Dermis blood vessel endothelial cell (primary cell): Measurements from ENCODE around the gene MTHFD2L. TPM values are rescaled to one million over a fixed set of nuclear protein-coding genes. Genes with fewer than 3 reads are reported as not detected.
"Not testable (repeated sequence)": the region's sequence is repeated elsewhere in the genome, so short reads cannot be mapped to it uniquely, and the experiment has no call there.

Experiments
- DNase-seq: peaks from one replicate; pipeline ENCODE4 v3.0.0; 2010
- total RNA-seq: library from RNA; depleted of rRNA; stranded (reverse); fragments of >200 nt; gene quantifications from 2 replicates; pipeline ENCODE4 v1.2.3, GENCODE V29; 2014

MTHFD2L gene
- total RNA-seq, 1 donor from 2014 or later, result 33.5 TPM

DNA sequence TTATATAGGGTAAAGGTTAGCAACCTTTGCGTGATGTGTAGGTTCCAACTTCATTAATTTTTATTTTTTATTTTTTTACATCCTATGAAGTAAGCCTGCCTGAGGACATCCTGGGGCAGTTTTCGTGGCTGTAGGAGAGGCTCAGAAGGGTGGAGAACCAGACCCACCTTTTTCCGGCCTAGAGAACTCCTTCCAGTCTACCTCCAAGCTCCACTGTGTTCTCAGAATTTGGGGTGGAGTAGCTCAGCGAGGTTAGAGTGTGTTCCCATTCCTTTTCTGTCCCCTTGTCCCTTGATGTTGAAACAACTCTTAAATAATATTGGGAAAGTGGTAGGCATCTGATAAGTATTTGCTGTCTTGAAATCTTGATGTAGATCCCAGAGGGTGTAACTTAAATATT lies 32.4 kb downstream of the MTHFD2L start:
- DNase-seq, result no peak

- DNase-seq, result no peak
Observed at GRCh38 chr4:74190919-74191397, 33.0 kb downstream of the MTHFD2L start.

DNA sequence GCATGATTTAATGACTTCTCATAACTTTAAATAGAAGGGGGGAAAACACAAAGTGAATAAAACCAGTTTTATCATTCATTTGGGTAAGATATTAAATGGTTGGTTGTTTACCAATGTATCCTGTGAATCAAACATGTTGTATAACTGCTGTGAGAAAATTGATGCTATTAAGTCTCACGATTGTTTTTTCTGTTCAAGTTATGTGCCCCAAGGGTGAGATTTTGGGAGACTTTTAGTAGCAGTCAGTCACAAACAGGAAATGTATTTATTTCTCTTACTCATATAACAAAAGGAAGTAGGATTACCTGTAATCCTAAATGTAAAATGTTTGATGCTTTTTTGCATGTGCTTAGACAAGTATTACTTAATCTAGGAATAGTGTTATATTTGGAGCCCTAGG lies 39.2 kb downstream of the MTHFD2L start:
- DNase-seq, result no peak

- DNase-seq, result no peak
Observed at GRCh38 chr4:74202062-74202586, 44.2 kb downstream of the MTHFD2L start.

DNA sequence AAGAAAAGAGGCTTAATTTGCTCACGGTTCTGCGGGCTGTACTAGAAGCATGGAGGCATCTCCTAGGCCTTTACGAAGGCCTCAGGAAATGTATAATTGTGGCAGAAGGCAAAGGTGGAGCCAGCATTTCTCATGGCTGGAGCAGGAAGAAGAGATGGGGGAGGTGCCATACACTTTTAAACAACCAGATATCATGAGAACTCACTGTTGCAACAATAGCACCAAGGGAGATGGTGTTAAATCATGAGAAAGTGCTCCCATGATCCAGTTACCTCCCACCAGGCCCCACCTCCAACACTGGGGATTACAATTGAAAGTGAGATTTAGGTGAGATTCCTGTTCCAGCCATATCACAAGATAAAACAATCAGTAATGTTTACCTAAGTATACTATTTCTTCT lies 45.5 kb downstream of the MTHFD2L start:
- DNase-seq, result no peak

DNA sequence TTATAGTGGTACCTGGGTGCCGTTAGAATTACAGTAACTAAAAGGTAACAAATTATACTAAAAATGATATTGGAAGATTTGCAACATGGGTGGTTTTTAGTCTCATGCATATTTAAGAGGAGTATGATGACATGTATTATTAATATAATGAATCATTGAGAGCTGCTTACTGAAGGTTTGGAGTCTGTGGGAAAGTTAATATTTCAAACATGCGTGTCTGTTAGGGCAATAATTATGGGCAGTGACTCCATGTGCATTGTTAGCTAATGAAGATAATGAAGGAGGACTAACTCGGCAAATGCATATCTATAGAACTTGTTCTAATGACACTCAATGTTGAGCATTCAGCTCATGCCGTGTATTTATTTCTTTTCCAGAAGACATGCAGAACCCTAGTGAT lies 47.1 kb downstream of the MTHFD2L start:
- DNase-seq, result no peak

DNA sequence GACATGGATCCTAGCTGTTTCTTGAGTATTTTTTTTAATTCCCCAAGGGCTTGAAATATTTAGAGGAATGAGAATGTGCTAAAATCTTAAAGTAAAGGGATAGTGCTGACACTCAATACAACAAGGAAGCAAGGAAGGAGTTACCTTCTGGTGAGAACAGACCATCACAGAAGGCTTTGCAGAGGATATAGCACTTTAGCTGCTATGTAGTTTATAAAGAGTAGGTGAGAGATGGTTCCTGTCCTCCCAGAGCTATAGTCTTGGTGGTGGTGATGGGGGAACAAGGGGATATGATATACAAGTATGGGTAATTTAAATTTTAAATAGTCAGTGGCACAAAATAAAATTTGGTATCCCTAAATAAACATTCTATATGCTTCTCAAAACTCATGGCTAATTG lies 47.6 kb downstream of the MTHFD2L start:
- no peak for DNase-seq

- no peak for DNase-seq
Observed at GRCh38 chr4:74206088-74206825, 48.3 kb downstream of the MTHFD2L start.

DNA sequence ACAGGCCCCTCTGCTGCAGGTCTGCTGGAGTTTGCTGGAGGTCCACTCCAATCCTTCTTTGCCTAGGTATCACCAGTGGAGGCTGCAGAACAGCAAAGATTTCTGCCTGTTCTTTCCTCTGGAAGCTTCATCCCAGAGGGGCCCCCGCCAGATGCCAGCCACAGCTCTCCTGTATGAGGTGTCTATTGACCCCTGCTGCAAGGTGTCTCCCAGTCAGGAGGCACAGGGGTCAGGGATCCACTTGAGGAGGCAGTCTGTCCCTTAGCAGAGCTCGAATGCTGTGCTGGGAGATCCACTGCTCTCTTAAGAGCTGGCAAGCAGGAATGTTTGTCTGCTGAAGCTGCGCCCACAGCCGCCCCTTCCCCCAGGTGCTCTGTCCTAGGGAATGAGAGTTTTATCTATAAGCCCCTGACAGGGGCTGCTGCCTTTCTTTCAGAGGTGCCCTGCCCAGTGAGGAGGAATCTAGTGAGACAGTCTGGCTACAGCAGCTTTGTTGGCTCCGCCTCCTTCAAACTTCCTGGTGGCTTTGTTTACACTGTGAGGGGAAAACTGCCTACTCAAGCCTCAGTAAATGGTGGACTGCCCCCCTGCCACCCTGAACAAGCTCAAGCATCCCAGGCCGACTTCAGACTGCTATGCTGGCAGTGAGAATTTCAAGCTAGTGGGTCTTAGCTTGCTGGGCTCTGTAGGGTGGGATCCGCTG lies 56.7 kb downstream of the MTHFD2L start:
- not testable (repeated sequence) for DNase-seq

DNA sequence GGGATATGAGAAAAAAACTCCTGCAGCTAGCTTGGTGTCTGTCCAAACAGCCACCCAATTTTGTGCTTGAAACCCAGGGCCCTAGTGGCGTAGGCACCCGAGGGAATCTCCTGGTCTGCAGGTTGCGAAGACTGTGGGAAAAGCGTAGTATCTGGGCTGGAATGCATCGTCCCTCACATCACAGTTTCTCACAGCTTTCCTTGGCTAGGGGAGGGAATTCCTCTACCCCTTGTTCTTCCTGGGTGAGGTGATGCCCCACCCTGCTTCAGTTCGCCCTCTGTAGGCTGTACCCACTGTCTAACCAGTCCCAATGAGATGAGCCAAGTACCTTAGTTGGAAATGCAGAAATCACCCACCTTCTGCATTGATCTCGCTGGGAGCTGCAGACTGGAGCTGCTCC lies 57.3 kb downstream of the MTHFD2L start:
- DNase-seq, result not testable (repeated sequence)

DNA sequence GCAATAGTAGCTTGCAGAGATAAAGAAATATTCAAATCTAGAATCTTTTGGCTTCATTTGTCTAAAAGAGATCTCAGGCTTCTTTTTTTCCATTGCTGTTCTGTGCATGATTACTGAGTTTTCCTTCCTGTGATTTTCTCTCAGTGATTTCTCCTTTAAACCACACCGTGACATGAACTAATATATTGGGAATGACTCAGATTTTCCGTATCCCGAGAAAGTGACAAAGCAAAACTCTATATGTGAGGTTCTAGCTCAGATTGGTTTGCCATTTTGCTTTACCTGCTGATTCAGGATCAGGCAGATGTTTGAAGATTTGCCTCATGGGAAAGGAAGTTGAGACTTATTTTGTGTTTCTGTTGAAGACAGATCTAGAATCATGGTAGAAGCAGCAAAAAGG lies 59.4 kb downstream of the MTHFD2L start:
- peak; percentile 80 for DNase-seq

- DNase-seq, result no peak
Observed at GRCh38 chr4:74218201-74218600, 60.3 kb downstream of the MTHFD2L start.

DNA sequence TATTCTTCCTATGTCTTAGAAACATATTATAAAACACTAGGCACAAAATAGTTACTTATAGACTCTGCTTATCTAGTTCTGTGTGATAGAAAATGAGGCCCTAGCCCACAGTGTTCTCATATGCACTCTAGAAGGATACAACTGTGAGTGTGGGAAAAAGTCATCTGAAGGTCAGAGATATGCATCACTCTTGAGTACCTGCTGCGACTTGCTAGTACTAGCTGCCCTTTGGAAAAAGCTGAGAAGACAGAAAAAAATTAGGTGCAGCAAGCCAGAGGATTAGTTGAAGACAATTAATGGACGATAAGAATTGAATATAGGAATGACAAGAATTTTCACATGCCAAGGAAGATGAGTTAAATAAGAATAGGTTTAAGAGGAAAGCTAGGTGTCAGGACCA lies 61.3 kb downstream of the MTHFD2L start:
- DNase-seq, result no peak

GRCh38 chr4:74223098-74223497 lies 65.2 kb downstream of the MTHFD2L start:
- no peak for DNase-seq

DNA sequence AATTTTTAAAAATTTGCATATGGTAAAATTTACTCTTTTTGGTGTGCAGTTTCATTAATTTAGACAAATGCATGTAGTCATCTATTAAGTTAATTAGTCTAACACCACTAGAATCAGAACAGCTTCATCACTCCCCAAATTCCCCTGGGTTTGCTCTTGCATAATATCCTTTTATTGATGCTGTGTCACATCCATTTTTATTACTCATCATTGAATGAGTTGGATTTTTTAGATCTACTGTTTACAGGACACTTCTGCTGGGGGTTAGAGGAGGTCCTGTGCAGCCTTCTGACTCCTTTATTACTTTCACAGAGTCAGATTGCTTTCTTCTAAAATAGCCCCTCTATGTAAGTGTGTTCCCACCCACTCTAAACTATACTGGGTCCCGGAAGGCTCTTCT lies 65.9 kb downstream of the MTHFD2L start:
- DNase-seq, result peak; percentile 47

GRCh38 chr4:74228691-74229640 lies 71.0 kb downstream of the MTHFD2L start:
- peak; percentile 91 for DNase-seq

- DNase-seq, result peak; percentile 76
Observed at GRCh38 chr4:74230902-74231499, 73.1 kb downstream of the MTHFD2L start.

- DNase-seq, result no peak
Observed at GRCh38 chr4:74235135-74235534, 77.2 kb downstream of the MTHFD2L start.

GRCh38 chr4:74237425-74237966 lies 79.6 kb downstream of the MTHFD2L start:
- DNase-seq, result no peak

DNA sequence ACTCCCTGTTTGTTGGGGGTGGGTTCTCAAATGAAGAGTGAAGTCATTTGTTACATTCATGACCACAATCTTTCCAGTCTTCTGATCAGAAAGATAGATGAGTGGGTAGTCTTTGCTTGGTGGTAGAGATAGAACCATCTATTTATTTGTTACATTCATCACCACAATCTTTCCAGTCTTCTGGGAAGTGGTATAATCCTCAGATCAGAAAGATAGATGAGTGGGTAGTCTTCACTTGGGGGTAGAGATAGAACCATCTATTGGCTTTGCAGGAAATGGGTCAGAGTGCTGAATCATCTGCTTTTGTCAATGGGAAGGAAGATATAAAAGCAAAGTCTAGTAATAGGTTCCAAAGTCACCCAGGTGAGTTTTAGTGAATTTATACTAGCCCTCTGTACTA lies 86.1 kb downstream of the MTHFD2L start:
- DNase-seq, result no peak

DNA sequence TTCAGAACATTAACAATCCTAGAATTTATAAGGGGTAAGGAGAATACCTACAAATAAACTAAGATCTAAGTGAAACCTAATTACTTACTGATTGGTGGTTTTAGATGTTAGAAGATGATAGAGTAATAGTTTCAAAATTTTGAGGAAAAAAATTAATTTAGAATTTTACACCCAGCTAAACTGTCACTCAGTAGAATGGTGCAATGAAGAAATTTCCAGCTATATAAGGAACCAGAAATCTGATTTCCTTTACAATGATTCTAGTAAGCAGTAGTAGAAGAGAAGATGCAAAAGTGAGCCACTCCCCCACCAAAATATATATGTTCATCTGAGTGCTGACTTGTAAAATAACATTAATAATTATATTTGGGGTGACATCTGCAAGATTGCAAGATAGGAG lies 95.0 kb downstream of the MTHFD2L start:
- no peak for DNase-seq

GRCh38 chr4:74254386-74254785 lies 96.5 kb downstream of the MTHFD2L start:
- DNase-seq, result no peak
